ENCODE data around the gene NEUROG1.

The NEUROG1 gene

GRCh38 chr5:135492319-135492626 lies 43.5 kb downstream of the NEUROG1 start:
- H2AFZ ChIP-seq (ENCODE audit: low read depth) = no peak overlapping the region
- no peaks in the 10 kb centered on the region for H3K79me2 ChIP-seq (ENCODE audit: insufficient read depth, low read depth)
- H3K9ac ChIP-seq = no peak overlapping the region
- no peak overlapping the region for H3K4me3 ChIP-seq (IDR thresholded peaks at IDR 0.05; ENCODE audit: insufficient read depth, low read depth, low read length)
- no peaks in the 10 kb centered on the region for H3K27me3 ChIP-seq (ENCODE audit: insufficient read depth, low read depth)
- H4K20me1 ChIP-seq (ENCODE audit: insufficient read depth) = no peaks in the 10 kb centered on the region
- no peaks in the 10 kb centered on the region for H3K4me1 ChIP-seq (ENCODE audit: low read depth, poor library complexity, severe bottlenecking)
- H3K36me3 ChIP-seq (ENCODE audit: insufficient read depth) = no peaks in the 10 kb centered on the region
- no peak overlapping the region for H3K27ac ChIP-seq
- H3K4me2 ChIP-seq = no peak overlapping the region
- TF ChIP-seq CTCF (conservative IDR thresholded peaks at IDR 0.05; ENCODE audit: low read depth, low read length) = no peak

- no peak overlapping the region for H3K27ac ChIP-seq
- no peak overlapping the region for H2AFZ ChIP-seq (ENCODE audit: low read depth)
- no peaks in the 10 kb centered on the region for H3K4me1 ChIP-seq (ENCODE audit: low read depth, poor library complexity, severe bottlenecking)
- no peaks in the 10 kb centered on the region for H3K36me3 ChIP-seq (ENCODE audit: insufficient read depth)
- TF ChIP-seq CTCF (conservative IDR thresholded peaks at IDR 0.05; ENCODE audit: low read depth, low read length) = no peak
- no peaks in the 10 kb centered on the region for H4K20me1 ChIP-seq (ENCODE audit: insufficient read depth)
- no peak overlapping the region for H3K4me2 ChIP-seq
- no peak overlapping the region for H3K4me3 ChIP-seq (IDR thresholded peaks at IDR 0.05; ENCODE audit: insufficient read depth, low read depth, low read length)
- no peaks in the 10 kb centered on the region for H3K27me3 ChIP-seq (ENCODE audit: insufficient read depth, low read depth)
- H3K9ac ChIP-seq = no peak overlapping the region
- H3K79me2 ChIP-seq (ENCODE audit: insufficient read depth, low read depth) = no peaks in the 10 kb centered on the region
Measured at GRCh38 chr5:135491552-135492318, 44.0 kb downstream of the NEUROG1 start.

GRCh38 chr5:135491038-135491551 lies 44.7 kb downstream of the NEUROG1 start:
- no peak for TF ChIP-seq CTCF (conservative IDR thresholded peaks at IDR 0.05; ENCODE audit: low read depth, low read length)
- no peak overlapping the region for H3K4me2 ChIP-seq
- no peaks in the 10 kb centered on the region for H4K20me1 ChIP-seq (ENCODE audit: insufficient read depth)
- no peak overlapping the region for H3K4me3 ChIP-seq (IDR thresholded peaks at IDR 0.05; ENCODE audit: insufficient read depth, low read depth, low read length)
- no peaks in the 10 kb centered on the region for H3K27me3 ChIP-seq (ENCODE audit: insufficient read depth, low read depth)
- H3K36me3 ChIP-seq (ENCODE audit: insufficient read depth) = no peaks in the 10 kb centered on the region
- H3K9ac ChIP-seq = no peak overlapping the region
- H3K27ac ChIP-seq = no peak overlapping the region
- no peaks in the 10 kb centered on the region for H3K4me1 ChIP-seq (ENCODE audit: low read depth, poor library complexity, severe bottlenecking)
- H2AFZ ChIP-seq (ENCODE audit: low read depth) = no peak overlapping the region
- no peaks in the 10 kb centered on the region for H3K79me2 ChIP-seq (ENCODE audit: insufficient read depth, low read depth)

- H3K79me2 ChIP-seq (ENCODE audit: insufficient read depth, low read depth) = no peaks in the 10 kb centered on the region
- H2AFZ ChIP-seq (ENCODE audit: low read depth) = no peak overlapping the region
- H3K4me3 ChIP-seq (IDR thresholded peaks at IDR 0.05; ENCODE audit: insufficient read depth, low read depth, low read length) = no peak overlapping the region
- no peaks in the 10 kb centered on the region for H3K4me1 ChIP-seq (ENCODE audit: low read depth, poor library complexity, severe bottlenecking)
- no peak overlapping the region for H3K27ac ChIP-seq
- no peaks in the 10 kb centered on the region for H3K27me3 ChIP-seq (ENCODE audit: insufficient read depth, low read depth)
- H3K4me2 ChIP-seq = no peak overlapping the region
- no peak for TF ChIP-seq CTCF (conservative IDR thresholded peaks at IDR 0.05; ENCODE audit: low read depth, low read length)
- H4K20me1 ChIP-seq (ENCODE audit: insufficient read depth) = no peaks in the 10 kb centered on the region
- no peak overlapping the region for H3K9ac ChIP-seq
- no peaks in the 10 kb centered on the region for H3K36me3 ChIP-seq (ENCODE audit: insufficient read depth)
Measured at GRCh38 chr5:135490245-135491037, 45.3 kb downstream of the NEUROG1 start.
